Measurements from ENCODE around the gene ARHGAP9. TPM values are rescaled to one million over a fixed set of nuclear protein-coding genes. Genes with fewer than 3 reads are reported as not detected.

ARHGAP9 gene
- total RNA-seq, 1 experiment from 2014 or later, result 0.92 TPM

DNA sequence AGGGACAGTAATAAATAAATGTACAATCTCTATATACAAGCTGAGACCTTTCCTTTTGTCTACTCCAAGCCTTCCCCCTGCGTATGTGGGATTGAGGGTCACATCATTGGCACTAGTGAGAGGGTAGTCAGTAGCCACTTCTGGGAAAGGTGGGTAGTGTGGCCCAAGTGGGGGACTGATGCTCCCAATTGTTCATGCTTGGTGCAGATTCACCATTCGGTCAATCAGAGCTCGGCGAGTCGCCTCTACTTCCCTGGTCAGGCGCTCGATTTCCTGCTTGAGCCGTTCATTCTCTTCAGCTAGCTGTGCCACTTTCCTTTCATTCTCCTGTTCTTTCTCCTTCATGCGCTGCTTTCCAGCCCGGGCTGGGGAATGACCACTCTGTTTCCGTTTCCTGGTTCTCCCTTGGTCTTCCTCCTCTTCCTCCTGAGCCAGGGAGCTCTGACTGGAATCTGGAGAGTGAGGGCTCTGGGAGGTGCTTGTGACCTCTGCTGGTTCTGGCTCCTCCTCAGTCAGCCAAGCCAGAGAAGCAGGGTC is 37.0 kb upstream of the ARHGAP9 start:
- CTCF ChIA-PET, result no interaction called here
- peaks cover 44% of the 10 kb centered on the region for H3K4me1 ChIP-seq (ENCODE audit: control insufficient read depth, insufficient read depth, low read length)
- in situ Hi-C loops (cut with HindIII; ENCODE audit: low pct_unique_long_range_greater_than_20kb, low sequenced_read_pairs) (no loop called here), intact Hi-C loops (cut with micrococcal nuclease; ENCODE audit: unreplicated experiment) (no loop called here)
- peak overlapping the region; percentile 96; the same call in 1 of the 2 replicates for H3K27ac ChIP-seq (ENCODE audit: low read length)
- TF ChIP-seq, protein P1, sequence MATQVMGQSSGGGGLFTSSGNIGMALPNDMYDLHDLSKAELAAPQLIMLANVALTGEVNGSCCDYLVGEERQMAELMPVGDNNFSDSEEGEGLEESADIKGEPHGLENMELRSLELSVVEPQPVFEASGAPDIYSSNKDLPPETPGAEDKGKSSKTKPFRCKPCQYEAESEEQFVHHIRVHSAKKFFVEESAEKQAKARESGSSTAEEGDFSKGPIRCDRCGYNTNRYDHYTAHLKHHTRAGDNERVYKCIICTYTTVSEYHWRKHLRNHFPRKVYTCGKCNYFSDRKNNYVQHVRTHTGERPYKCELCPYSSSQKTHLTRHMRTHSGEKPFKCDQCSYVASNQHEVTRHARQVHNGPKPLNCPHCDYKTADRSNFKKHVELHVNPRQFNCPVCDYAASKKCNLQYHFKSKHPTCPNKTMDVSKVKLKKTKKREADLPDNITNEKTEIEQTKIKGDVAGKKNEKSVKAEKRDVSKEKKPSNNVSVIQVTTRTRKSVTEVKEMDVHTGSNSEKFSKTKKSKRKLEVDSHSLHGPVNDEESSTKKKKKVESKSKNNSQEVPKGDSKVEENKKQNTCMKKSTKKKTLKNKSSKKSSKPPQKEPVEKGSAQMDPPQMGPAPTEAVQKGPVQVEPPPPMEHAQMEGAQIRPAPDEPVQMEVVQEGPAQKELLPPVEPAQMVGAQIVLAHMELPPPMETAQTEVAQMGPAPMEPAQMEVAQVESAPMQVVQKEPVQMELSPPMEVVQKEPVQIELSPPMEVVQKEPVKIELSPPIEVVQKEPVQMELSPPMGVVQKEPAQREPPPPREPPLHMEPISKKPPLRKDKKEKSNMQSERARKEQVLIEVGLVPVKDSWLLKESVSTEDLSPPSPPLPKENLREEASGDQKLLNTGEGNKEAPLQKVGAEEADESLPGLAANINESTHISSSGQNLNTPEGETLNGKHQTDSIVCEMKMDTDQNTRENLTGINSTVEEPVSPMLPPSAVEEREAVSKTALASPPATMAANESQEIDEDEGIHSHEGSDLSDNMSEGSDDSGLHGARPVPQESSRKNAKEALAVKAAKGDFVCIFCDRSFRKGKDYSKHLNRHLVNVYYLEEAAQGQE (IDR thresholded peaks at IDR 0.05; ENCODE audit: insufficient read depth in 1 of 2, low read depth in 2 of 2, low read length in 1 of 2), result no peak
- 0 out of 2 replicates have a peak, but pooled peaks have one; percentile 56 for TF ChIP-seq SIN3A (IDR thresholded peaks at IDR 0.05; ENCODE audit: borderline replicate concordance, insufficient read depth, low read depth, low read length)
- TF ChIP-seq TCF7L2 (IDR thresholded peaks at IDR 0.05; ENCODE audit: low read depth, low read length), result no peak
- TF ChIP-seq, protein P2, sequence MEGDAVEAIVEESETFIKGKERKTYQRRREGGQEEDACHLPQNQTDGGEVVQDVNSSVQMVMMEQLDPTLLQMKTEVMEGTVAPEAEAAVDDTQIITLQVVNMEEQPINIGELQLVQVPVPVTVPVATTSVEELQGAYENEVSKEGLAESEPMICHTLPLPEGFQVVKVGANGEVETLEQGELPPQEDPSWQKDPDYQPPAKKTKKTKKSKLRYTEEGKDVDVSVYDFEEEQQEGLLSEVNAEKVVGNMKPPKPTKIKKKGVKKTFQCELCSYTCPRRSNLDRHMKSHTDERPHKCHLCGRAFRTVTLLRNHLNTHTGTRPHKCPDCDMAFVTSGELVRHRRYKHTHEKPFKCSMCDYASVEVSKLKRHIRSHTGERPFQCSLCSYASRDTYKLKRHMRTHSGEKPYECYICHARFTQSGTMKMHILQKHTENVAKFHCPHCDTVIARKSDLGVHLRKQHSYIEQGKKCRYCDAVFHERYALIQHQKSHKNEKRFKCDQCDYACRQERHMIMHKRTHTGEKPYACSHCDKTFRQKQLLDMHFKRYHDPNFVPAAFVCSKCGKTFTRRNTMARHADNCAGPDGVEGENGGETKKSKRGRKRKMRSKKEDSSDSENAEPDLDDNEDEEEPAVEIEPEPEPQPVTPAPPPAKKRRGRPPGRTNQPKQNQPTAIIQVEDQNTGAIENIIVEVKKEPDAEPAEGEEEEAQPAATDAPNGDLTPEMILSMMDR (IDR thresholded peaks at IDR 0.05), result no peak
- peak; percentile 60; the same call in 1 of the 2 replicates for TF ChIP-seq POLR2AphosphoS5 (IDR thresholded peaks at IDR 0.05; ENCODE audit: low read depth, low read length)
- no peaks in the 10 kb centered on the region for H3K27me3 ChIP-seq (ENCODE audit: control insufficient read depth, insufficient read depth, low read length)
- no TSS peak for BruUV-seq (replicated peaks)
- DNase-seq (ENCODE audit: low read depth, low spot score), result no peak
- POLR2A ChIA-PET, result no interaction called here
- H3K9me3 ChIP-seq (ENCODE audit: control insufficient read depth, insufficient read depth, low read depth, low read length), result no peaks in the 10 kb centered on the region
- no peak overlapping the region for H3K4me3 ChIP-seq (ENCODE audit: low read depth in 2 of 2, low read length in 2 of 2)
- H3K36me3 ChIP-seq (ENCODE audit: control insufficient read depth, insufficient read depth, low read length), result peaks cover 24% of the 10 kb centered on the region
- ATAC-seq, result no peak

DNA sequence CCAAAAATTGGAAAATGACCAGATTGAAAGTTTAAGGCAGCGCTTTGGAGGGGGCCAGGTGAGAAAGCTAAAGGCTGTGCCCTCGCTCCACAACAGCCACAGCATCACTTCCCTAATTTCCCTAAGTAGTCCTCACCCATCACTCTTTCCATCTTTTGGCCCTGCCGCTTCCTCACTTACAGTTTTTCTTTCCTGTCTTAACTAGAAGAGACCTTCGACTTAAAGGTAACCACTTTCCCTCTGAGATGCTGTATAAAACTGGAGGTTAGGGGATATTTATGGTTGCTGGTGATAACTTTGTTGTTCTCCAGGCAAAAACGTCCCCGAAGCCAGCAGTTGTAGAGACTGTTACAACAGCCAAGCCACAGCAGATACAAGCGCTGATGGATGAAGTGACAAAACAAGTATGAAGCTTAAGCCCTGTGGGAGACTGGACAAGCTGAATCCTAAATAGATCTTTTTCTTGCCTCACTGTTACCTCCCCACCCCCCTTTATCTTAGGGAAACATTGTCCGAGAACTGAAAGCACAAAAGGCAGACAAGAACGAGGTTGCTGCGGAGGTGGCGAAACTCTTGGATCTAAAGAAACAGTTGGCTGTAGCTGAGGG is 36.4 kb upstream of the ARHGAP9 start:
- ATAC-seq (no peak), DNase-seq (ENCODE audit: low read depth, low spot score) (no peak)
- H3K4me3 ChIP-seq (ENCODE audit: low read depth in 2 of 2, low read length in 2 of 2), result no peak overlapping the region
- ChIA-PET CTCF (no interaction called here), POLR2A (no interaction called here)
- peaks cover 24% of the 10 kb centered on the region for H3K36me3 ChIP-seq (ENCODE audit: control insufficient read depth, insufficient read depth, low read length)
- no peaks in the 10 kb centered on the region for H3K27me3 ChIP-seq (ENCODE audit: control insufficient read depth, insufficient read depth, low read length)
- in situ Hi-C loops (cut with HindIII; ENCODE audit: low pct_unique_long_range_greater_than_20kb, low sequenced_read_pairs) (no loop called here), intact Hi-C loops (cut with micrococcal nuclease; ENCODE audit: unreplicated experiment) (no loop called here)
- H3K9me3 ChIP-seq (ENCODE audit: control insufficient read depth, insufficient read depth, low read depth, low read length), result no peaks in the 10 kb centered on the region
- peak overlapping the region; percentile 63; the same call in 1 of the 2 replicates for H3K27ac ChIP-seq (ENCODE audit: low read length)
- TF ChIP-seq, protein P1 (IDR thresholded peaks at IDR 0.05; ENCODE audit: insufficient read depth in 1 of 2, low read depth in 2 of 2, low read length in 1 of 2), result no peak
- TF ChIP-seq, protein P2 (IDR thresholded peaks at IDR 0.05), result no peak
- no peak for TF ChIP-seq POLR2AphosphoS5 (IDR thresholded peaks at IDR 0.05; ENCODE audit: low read depth, low read length)
- no peak for TF ChIP-seq TCF7L2 (IDR thresholded peaks at IDR 0.05; ENCODE audit: low read depth, low read length)
- no peak for TF ChIP-seq SIN3A (IDR thresholded peaks at IDR 0.05; ENCODE audit: borderline replicate concordance, insufficient read depth, low read depth, low read length)
- H3K4me1 ChIP-seq (ENCODE audit: control insufficient read depth, insufficient read depth, low read length), result peaks cover 38% of the 10 kb centered on the region
- no TSS peak for BruUV-seq (replicated peaks)
